ENCODE measurements around the gene RHBDF2. TPM values are rescaled to one million over a fixed set of nuclear protein-coding genes. Genes with fewer than 3 reads are reported as not detected.
"Not testable (repeated sequence)": the region's sequence is repeated elsewhere in the genome, so short reads cannot be mapped to it uniquely, and the experiment has no call there.

Gene RHBDF2
- total RNA-seq, 1 experiment from 2014 or later, result 22.8 TPM

DNA sequence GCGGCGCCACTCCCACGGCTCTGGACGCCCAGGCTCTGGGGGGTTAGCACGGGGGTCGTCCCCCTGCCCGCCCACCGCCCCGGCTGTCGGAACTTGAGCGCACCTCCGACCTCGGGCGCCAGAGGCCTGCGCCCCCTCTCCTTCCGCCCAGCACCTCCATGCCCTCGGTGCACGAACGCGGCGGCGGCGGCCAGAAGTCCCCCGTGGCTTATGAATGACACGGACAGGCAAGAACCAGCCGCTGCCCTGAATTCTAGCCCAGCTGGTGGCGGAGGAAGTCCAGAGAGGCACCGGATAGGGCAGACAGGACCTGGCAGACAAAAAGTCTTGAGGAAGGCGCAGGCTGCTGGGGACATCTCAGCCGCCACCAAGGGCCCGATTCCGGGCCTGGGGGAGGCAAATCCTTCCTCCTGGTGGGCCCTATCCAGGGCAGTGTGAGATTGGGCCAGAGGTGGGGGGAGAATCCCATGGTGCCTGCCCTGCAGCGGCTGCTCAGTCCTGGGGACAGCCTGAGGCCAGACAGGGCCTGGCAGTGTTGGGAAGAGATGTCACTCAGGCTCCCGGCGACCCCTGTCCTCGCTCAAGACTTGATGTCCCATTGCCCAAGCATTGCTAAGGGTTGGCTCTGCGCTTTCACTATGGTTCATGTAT lies 37.2 kb upstream of the RHBDF2 start:
- no peak for DNase-seq (ENCODE audit: low read depth)

DNA sequence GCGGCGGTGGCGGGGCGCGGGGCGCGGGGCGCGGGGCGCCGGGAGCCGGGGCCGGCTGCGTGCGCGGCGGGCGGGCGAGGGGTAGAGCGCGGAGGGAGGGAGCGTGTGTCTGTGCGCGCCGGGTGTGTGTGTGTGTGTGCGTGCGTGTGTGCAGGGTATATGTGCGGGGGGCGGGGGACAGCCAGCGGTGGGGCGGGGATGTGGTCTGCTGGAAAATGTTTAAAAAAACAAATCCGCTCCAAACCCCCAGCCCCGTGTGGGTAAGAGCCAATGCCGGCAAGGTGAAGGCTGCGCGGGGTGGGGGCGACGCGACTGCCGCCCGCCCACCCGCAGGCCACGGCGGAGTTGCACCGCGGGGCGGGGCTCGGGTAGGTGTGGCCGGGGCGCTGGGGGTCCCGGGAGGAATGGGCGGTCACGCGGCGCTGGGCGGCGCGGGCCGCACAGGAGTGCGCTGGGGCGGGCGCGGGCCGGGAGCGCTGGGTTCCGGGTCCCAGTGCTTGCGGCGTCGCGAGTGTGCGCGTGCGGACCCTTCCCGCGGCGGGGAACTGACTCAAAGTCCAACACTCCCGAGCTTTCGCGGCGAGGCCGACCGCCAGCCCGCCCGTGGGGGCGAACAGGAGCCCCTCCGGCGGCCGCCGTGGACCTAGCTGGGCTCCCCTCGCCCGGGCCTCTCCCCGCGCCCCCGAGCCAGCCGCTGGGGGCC lies 36.5 kb upstream of the RHBDF2 start, which contains the start of gene CYGB:
Gene CYGB (minus strand): TSS at position 132 of the 703 bp plus-strand sequence. CDS start 167 bp downstream, outside the sequence.
- DNase-seq (ENCODE audit: low read depth), result no peak

DNA sequence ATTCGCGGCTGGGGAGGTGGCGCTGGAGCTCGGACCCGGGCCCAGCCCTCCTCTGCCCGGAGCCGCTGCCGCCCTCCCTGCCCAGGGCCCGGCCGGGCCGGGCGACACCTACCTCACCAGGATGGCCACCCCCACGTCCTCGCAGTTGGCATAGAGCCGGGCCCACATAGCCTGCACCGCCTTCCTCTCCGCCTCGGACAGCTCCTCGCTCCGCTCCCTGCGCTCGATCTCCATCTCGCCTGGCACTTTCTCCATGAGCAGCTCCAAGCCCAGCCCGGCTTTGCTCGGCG lies 36.0 kb upstream of the RHBDF2 start:
- DNase-seq (ENCODE audit: low read depth), result no peak

DNA sequence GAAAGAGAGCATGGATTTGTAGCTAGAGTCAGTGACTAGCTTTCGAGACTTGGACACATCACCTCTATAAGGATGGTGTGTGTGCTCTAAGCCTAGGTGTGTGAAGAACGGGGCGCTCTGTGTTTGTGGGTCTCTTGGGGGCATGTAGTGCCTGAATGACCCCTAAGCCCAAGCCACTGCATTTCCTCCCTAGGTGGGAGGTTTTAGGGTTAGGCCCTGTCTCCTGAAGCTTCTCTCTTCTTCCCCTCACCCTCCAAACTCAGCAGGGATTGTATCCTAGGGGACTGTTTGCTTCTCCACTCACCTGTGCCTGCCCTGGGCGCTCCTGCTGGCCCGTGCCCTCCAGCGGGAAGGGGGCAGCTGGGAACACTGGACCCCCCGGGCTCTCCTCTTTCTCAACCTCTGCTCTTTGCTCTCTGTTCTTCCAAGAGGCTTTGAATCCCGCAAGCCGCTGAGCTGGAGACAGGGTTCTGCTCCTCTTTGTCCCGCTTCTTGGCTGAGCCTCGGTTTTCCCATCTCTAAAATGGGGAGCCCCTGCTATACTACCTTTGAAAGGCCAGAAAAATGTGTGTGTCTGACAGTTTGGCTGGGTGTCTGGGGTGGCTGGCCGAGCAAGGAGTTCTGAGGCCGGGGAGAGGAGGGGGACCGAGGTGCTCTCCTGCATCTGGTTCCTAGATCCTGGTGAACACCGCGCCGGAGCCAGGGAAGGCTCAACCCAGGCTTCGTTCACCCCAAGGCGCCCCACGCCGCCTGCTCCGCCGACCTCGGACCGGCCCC lies 35.5 kb upstream of the RHBDF2 start:
- DNase-seq (ENCODE audit: low read depth), result no peak

DNA sequence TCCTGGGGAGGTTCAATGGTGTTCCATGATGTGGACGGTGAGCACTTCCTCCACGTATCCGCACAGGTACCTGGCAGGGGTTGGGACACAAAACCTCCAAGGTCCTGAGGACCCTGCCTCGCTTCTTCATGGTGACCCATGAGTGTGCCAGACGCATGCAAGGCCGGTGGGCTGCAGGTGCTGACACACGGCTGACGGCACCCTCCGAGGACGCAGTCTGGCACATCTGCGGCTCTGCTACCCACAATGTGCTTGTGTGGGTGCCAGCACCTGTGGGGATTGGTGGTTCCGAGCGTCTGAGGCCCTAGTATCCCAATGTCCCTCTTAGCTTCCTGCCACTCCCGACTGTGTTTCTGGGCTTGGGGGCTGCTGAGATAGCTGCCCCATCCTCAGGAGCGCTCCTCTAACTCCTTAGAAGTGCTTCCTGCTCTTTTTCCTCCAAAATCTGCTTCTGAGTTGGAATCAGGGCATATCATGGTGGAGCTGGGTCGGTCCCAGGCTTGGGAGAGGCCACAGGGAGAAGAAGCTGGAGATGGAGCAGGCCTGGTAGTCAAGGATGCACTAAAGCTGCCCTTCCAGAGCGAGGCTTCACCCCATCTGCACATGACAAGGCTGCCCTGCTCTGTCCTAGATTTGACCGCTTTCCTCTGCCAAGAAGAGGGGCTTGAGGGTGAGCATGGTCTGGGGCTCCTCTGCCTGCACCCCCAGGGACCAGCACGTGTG lies 34.7 kb upstream of the RHBDF2 start:
- DNase-seq (ENCODE audit: low read depth), result no peak

DNA sequence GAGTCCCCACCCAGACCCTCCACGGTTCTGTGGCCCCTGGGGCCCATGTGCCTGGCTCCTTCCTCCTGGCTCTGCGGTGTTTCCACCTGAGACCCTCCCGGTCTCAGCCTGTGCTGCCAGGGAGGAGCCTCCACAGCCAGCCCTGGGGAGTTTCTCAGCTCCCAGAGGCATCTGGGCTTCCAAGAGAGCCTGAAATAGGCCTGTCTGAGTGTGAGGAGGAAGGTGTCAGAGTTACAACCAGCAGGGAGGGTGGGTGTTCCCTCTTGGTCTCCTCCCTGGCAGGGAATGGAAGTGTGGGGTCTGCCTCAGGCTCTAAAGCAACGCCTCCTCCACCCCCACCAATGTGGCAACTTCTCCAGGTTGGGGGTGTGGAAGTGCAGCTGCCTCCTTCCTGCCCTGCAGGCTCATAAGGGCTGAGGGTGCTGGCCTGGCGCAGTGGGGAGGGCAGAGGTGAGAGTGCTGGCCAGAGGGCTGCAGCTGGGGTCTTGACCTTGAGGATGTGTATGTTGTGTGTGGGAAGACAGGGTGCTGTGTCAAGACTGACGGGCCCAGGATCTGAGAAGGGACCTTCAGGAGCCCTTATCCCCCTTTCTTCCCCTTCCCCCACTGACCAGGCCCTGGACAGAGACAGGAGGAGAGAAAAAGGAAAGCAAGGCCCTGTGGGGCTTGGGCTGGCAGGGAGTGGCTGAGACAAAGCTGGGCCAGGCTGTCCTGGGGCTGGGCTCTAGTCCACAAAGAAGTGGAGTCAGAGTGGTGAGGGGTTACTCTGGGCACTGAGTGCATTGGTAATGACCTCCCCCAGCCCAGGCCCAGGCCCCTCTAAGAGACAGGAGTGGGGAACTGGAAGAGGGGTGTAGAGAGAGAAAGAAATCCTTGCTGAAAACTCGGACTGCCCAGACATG lies 33.9 kb upstream of the RHBDF2 start:
- DNase-seq (ENCODE audit: low read depth), result no peak

DNA sequence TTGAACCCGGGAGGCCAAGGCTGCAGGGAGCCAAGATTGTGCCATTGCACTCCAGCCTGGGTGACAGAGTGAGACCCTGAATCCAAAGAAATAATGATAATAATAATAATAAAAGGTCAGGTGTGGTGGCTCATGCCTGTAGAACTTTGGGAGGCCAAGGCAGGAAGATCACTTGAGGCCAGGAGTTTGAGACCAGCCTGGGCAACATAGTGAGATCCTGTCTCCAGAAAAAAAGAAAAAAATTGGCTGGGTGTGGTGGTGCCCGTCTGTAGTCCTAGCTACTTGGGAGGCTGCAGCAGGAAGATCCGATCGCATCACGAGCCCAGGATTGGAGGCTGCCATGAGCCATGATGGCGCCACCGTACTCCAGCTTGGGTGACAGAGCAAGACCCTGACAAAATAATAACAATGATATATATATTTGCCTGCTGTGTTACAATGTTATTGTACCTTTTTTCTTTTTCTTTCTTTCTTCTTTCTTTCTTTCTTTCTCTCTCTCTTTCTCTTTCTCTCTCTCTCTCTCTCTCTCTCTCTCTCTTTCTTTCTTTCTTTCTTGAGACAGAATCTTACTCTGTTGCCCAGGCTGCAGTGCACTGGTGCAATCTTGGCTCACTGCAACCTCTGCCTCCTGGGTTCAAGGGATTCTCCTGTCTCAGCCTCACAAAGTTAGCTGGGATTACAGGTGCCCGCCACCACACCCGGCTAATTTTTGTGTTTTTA lies 32.6 kb upstream of the RHBDF2 start:
- DNase-seq (ENCODE audit: low read depth), result not testable (repeated sequence)

DNA sequence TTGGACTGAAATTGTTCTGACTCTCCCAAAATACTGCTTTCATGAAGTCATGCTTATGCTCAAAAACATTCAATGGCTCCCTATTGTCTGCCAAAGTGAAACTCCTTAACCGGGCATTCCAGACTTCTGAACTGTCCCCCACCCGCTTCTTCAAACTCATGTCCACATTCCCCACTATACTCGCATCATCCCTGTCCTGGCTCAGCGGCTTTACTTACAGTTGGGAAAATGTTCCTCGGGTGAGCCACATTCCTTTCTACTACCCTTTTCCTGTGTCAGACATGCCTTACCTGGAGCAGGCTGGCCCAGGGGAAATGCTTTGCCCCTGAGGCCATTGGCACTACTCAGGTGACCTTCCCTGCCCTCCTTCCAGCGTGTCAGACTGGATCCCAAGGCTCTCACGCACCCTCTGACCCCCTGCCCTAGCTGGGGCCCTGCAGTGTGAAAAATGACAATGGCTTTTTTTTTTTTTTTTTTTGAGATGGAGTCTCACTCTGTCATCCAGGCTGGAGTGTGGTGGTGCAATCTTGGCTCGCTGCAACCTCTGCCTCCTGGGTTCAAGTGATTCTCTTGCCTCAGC lies 30.9 kb upstream of the RHBDF2 start:
- DNase-seq (ENCODE audit: low read depth), result peak; percentile 38

DNA sequence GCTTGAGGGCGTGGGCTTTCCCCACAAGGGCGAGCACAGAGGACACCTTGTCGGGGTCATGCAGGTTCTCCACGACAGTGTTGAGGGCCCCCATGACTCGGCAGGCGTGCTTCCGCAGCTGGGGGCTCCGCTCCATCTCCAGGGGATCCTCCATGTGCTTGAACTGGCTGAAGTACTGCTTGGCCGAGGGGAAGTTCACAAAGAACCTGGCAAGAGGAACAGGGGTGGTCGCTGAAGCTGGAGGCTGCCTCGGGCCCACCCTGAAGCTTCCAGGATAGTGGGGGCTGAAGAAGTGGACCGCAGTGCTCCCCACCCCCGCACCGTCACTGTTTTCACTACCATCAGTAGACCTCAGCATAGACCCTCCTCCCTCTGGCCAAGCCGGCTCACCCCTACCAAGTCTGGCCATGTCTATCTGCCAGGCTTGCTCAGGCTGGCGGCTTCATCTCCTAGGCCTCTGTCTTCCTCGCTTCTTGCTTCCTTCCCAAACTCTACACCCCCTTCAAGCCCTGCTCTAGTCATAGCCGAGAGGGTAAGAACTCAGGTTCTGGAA lies 30.3 kb upstream of the RHBDF2 start:
- no peak for DNase-seq (ENCODE audit: low read depth)

DNA sequence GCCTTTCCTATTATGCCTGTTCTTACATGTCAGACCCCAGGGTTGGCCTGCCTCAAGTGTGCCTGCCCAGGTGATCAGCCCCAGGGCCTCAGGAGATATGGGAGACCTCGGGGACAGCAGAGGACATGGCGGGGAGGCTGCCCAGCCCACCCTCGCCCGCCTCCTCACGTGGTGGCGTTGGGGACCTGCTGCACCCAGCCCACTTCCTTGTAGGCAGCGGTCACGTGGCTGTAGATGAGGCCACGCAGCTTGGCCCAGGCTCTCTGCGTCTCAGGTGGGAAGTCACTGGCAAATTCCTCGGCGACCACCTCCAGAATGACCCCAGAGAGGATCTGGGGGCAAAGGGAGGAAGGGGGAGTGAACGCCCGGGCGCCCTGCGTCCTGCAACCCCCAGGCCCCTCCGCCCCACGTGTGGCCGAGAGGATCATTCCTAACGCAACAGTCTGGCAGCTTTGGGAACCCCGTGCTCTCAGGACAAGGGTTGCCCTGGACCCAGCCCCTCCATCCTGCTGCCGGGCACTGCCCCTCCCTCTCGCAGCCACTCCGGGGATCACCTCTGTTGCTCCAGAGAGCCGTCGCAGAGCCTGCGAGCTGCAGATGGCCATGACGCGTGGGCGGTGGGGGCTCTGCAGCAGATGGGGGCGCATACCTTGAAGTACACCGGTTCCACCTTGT lies 29.7 kb upstream of the RHBDF2 start:
- DNase-seq (ENCODE audit: low read depth), result no peak

DNA sequence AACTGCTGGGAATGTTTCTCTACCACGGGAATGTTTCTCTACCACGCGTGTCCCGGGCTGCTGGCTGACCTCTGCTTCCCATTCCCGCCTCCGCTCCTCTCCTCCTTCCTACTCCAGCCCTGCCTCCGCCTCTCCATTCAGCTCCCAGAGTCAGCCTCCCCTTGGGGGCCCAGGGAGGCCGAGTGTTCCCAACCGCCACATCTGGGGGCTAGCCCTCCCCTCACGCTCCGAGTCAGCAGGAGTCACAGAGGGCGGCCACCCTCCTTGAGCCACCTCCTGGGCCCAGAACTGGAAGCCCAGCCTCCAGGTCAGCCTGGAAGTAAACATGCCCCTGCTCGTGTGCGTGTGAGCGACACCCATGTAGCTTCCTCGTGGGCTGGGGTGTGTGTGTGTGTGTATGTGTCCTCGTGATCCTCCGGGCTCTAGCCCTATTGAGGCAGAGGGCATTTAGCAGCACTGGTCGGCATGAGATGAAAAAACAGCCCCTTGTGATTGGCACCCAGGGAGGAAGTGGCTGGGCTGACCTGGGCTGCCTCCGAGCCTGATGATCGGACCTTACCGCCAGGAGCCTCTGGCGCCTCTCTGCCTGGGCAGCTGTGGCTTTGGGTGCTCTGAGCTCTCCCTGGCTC lies 29.0 kb upstream of the RHBDF2 start:
- DNase-seq (ENCODE audit: low read depth), result no peak

DNA sequence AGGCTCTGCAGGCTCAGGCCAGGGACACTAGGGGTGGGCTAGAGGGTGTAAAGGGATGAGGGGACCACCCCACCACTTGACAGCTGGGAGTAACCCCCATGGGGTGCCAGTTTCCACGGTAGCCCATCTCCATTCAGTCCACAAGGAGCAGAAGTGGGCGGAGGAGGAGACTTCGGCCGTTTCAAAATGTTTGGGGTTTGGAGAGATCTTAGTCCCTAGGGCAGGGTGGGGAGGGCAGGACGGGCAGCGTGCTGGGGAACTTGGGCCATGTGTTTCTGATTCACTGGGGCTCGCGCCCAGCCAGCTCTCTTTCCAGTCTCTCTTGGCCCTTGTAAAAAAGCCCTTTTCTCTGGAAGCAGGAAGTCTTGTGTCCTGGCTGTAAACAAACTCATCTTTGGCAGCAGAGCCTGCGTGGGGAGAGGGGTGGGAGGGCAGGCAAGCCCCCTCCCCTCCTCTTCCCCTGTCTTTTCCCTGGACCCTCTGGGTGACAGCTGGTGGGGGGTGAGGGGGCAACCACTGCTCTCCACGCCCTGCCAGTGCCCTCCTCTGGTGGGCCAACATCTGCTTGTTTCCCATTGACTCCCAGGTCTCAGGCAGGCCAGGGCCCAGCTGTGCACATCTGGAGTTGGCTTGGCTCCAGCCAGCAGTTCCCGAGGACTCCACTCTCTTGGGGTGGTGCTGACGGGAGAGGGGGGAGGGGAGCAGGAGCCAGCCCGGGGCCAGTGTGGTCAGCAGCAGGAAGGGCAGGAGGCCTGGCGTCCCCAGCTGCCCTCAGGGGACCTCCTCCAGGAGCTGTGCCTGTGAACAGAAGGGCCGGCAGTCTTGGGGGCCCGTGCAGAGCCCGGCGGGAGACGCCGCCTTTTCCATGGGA lies 28.2 kb upstream of the RHBDF2 start:
- peak; percentile 47 for DNase-seq (ENCODE audit: low read depth)

DNA sequence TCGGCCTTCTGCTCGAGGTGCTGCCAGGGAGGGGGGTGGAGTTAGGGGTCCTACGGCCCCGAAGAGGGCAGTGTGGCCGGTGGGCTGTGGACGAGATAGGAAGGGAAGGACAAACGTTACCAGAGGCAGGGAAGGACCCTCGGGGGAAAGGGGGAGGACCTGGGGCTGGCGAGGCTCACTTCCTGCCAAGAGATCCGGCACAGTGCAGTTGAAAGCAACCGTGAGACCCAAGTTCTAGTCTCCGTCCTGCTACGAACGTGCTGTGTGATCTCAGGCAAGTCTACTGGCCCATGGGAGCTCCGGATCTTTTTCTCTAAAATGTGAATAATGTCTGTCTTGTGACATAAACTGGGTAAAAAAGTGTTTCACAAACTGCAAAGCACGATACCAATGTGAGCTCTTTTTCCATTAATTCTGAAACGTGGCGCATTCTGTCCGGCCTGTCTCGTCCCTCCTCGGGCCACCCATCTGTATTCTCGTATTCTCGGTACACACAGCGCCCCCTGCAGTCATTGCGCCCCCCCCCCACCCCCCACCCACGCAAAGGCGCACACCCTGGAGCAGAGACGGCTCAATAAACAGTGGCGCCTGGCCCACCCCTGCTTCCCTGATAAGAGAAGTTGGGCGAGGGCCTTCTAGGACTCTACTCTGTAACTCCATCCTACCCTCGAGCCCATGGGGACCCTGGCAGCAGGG lies 27.5 kb upstream of the RHBDF2 start:
- no peak for DNase-seq (ENCODE audit: low read depth)

DNA sequence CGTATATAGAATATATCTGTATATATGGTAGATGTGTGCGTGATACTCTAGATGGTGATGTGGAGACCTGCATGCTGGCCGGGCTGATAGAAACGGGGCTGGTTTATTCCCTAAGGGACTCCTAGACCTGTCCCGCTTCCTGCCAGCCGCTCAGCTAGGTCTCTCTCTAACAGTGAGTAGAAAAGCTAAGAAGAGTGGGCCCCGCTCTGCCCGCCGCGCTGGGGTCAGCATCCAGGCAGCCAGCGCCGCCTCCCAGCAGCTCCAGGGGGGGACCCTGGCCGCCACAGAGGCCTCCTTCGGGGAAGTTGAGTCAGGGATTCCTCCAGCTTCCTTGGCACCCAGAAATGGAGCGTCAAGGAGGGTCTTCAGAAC lies 26.9 kb upstream of the RHBDF2 start:
- DNase-seq (ENCODE audit: low read depth), result no peak

DNA sequence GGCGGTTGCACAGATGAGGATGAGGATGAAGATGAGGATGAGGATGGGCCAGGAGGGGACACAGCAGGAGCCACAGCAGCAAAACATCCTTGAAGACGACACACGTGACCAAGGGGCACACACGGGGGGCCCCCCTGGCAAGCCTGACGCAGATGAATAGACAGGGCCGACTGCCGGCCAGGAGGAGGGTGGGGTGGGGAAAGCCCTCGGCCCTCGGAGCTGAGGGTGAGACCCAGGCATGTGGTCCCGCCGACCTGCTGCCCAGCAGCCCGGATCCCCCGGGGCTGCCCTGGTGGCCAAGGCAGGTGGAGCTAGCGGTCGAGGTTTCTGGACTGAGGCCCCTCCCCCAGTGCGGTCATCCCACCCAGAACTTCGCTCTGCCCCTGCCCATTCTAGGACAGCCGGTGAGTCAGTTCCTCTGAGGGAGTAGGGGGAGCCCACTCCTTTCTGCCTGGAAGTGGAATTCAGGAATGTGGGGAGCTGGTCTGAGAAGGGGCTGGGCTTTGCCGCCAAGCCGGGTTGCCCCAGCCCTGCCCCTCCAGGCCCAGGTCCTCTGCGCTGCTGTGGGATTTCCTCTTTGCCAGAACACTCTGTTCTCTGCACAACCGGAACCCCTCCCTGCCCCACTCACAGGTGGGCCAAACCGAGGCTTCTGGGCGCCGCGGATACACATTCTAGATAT lies 26.3 kb upstream of the RHBDF2 start:
- peak; percentile 97 for DNase-seq (ENCODE audit: low read depth)

DNA sequence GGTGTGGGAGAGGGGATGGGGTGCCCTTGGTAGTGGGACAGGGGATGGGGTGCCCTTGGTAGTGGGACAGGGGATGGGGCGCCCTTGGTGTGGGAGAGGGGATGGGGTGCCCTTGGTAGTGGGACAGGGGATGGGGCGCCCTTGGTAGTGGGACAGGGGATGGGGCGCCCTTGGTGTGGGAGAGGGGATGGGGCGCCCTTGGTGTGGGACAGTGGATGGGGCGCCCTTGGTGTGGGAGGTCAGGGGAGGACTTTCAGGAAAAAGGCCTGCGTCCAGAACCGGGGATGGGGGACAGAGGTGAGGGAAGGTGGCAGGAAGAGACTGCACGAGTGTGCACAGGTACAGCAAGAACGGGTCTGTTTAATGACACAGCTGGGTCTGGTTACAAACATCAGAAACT lies 25.8 kb upstream of the RHBDF2 start:
- DNase-seq (ENCODE audit: low read depth), result not testable (repeated sequence)

All from HT1080 (cell line).